ENCODE results near the gene ATP6V1B1.

ATP6V1B1 gene

DNA sequence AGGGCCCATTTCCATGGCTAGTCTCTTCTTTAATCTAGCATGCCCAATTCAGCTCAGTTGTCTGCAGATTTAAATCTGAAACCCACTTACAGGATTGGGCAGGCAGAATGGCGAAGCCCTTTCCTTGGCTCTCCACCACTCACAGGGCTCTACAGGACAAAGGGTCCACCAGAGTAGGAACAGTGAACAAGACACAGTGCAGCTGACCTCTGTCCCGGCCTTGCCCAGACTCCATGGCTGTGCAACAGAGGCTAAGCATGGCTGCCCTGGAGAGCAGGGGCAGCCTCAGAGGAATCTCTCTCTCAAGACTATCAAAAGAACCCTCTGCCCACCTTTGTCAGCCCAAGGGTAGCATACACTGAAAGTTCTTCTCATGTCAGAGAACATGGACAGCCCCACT is 9.7 kb upstream of the ATP6V1B1 start:
- DNase-seq (ENCODE audit: low read depth in 4 of 4, low spot score in 1 of 4): no peak

DNA sequence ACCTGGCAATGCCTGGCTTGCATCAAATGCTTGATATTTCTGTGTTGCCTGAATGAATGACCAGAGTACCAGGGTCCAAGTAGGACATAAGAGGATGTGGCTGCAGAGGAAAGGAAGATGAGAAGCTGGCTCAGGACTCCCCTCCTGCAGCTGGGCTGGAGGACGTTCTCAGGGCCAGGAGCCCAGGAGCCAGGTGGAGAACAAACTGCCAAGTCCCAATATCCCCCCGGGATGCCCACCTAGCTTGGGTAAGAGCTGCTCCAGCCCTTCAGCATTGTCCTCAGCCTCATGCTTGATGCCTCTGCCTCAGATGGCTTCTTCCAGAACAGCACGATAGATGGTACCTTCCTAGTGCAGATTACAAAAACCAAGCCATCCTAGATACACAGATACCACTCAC is 8.6 kb upstream of the ATP6V1B1 start:
- no peak for DNase-seq (ENCODE audit: low read depth in 4 of 4, low spot score in 1 of 4)

GRCh38 chr2:70927641-70928040 is 8.1 kb upstream of the ATP6V1B1 start:
- no peak for DNase-seq (ENCODE audit: low read depth in 4 of 4, low spot score in 1 of 4)

- no peak for DNase-seq (ENCODE audit: low read depth in 4 of 4, low spot score in 1 of 4)
These were observed 7.3 kb upstream of the ATP6V1B1 start for GRCh38 chr2:70928366-70928765.

DNA sequence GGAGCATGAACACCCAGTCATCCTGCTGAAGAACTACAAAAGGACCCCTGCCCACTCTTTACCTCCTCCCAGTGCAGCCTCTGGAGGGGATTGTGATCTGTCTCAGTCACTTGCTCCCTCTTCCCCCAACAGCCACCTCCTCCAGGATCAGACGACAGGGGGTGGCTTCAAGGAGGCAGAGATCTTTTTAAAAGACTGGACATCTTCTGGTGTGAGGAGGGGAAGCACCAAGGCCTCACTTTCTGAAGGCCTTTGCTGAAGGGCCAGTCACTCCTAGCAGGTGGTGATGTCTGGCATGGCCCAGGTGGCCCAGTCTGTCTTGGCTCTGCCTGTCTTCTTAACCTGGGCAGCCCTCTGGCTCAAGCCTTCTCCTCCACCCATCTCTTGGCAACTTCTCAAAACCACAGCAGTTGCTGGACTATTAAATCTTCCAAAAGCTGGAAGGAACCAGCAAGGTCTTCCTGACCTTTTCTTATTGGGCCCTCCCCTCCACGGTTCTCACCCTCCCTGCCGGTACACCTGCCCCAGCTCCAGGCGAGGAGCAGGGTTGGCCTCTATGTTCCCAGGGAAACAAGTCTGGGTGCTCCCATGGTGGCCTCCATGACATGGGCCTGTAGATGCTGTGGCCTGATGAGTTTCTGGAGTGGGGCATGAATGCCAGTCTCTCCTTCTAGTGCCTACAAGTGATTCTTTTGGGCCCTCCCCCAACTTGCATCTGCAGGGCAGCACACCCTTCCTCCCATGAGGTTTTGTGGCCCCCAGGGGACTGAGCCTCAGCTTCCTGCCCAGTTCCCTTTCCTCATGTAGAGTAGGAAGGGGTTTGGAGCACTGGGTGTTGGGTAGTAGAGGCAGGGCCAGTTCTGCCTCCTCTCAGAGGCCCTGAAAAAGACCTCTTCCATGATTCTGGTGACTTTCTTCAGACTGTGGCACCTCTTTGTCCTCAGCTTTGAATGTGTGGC is 5.0 kb upstream of the ATP6V1B1 start:
- no peak for DNase-seq (ENCODE audit: low read depth in 4 of 4, low spot score in 1 of 4)

GRCh38 chr2:70931376-70932000 is 4.2 kb upstream of the ATP6V1B1 start:
- DNase-seq (ENCODE audit: low read depth in 4 of 4, low spot score in 1 of 4): no peak

DNA sequence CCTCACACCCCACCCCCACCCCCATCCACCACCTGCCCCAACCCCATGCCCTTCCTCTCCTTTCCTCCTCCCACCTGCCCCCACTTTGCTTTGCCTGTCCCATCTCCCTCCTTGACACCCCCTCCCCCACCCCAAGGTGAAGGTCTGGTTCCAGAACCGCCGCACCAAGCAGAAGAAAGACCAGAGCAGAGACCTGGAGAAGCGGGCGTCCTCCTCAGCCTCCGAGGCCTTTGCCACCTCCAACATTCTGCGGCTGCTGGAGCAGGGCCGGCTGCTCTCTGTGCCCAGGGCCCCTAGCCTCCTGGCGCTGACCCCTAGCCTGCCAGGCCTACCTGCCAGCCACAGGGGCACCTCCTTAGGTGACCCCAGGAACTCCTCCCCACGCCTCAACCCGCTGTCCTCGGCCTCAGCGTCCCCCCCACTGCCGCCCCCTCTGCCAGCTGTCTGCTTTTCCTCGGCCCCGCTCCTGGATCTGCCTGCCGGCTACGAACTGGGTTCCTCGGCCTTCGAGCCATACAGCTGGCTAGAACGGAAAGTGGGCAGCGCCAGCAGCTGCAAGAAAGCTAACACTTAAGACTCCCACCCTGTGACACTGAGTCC is 3.0 kb upstream of the ATP6V1B1 start:
- no peak for DNase-seq (ENCODE audit: low read depth in 4 of 4, low spot score in 1 of 4)

DNA sequence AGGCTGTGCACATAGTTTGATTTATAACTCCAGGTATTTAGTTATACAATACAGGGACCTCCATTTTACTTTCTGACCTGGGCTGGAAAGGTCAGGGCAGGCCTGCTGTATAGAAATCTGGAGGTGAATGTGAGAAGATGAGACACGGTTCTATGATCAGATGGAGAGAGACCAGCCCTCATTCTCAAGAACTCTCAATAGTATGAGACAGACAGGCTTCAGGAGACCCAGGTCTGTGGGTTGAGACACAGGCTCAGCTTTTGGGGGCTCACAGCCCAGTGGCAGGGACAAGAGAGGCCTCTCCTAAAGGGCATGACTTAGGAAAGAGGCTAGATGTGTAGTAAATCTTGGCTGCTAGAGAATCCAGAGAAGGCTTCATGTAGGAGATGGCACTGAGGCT is 719 bp upstream of the ATP6V1B1 start:
- no peak for DNase-seq (ENCODE audit: low read depth in 4 of 4, low spot score in 1 of 4)

GRCh38 chr2:70936165-70936978 is 672 bp downstream of the ATP6V1B1 start:
- DNase-seq (ENCODE audit: low read depth in 4 of 4, low spot score in 1 of 4): no peak

- DNase-seq (ENCODE audit: low read depth in 4 of 4, low spot score in 1 of 4): no peak
These were observed 1.5 kb downstream of the ATP6V1B1 start for GRCh38 chr2:70936979-70937811.

DNA sequence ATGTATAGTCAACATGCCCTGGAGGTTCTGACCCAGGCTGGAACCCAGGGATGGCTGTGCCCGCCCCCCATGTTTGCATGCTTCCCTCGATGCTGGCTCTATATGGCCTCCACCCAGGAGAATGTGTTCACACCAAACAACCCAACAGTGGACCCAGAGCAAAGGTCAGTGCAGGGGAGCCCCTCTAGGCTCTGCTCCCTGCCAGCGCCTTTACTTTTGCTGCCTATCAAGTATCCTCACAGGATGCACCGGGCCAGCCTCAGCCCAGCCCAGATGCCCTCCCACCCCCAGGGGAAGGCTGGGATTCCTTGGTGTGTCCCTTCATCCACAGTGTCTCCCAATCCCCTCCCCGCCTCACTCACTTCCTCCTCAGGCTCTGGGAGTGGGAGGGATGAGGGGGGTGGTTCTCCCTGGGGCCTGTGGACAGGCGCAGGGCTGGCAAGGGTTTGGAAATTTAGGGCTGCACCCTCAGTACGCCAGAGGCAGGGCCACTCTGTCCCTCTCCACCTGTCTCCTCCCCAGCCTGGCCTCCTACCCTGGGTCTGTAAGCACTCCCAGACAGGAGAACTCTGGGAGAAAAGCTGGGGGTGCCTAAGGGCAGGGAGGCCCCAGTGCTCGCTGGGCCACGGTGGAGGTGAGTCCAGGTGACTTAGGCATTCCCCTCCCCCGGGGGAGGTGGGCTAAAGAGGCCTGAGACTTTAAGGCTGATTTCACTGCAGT is 2.3 kb downstream of the ATP6V1B1 start:
- DNase-seq (ENCODE audit: low read depth in 4 of 4, low spot score in 1 of 4): no peak

DNA sequence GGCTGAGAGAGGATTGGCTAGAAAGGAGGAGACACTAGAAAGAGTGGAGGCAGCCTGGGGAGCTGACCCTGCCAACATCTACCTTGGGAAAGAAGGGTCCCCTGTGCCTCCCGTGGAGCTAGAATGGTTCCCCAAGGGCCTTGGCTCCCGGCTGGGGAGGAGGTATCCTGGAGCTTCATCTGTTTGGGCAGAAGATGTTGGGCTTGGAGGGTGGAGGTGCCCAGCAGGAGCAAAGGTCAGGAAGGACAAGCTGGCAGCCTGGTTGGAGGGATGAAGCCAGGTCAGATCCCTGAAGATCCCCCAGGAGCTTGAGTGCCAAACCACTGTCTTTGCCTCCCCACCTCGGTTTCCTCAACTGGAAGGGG is 2.9 kb downstream of the ATP6V1B1 start:
- no peak for DNase-seq (ENCODE audit: low read depth in 4 of 4, low spot score in 1 of 4)

- DNase-seq (ENCODE audit: low read depth in 4 of 4, low spot score in 1 of 4): no peak
These were observed 3.5 kb downstream of the ATP6V1B1 start for GRCh38 chr2:70939001-70939838.

DNA sequence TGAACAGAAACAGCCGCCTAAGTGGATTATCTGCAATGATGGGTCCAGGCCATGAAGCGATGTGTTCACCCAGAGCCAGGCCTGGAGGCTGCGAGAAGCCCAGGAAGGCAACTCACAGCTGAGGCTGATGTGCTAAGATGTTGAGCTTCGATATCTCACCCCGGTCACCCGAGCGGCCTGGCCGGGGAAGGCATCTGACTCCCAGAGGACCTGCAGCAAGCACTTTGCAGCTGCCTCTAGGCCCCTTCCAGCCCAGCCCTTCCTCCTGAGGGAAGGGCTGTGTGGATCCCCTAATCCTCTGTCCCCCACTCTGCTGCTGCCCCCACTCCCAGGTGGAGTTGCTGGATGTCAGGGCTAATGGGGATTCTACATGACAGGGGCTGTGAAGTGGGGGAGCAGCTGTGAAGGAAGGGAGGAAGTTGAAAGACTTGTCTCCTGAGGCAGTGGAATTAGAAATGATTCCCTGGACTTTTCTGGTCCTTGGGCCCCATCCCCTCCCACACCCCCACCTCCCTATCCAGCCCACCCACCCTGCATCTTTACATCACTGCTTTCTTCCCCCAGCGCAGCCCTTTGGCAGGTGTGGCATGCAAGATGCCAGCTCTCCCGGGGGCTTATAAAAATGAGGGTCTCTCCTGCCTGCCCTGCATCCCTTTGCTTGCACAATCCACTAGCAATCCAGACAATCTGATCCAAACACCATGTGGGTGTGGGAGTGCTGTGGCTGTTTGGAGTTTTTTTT is 4.3 kb downstream of the ATP6V1B1 start:
- DNase-seq (ENCODE audit: low read depth in 4 of 4, low spot score in 1 of 4): no peak

DNA sequence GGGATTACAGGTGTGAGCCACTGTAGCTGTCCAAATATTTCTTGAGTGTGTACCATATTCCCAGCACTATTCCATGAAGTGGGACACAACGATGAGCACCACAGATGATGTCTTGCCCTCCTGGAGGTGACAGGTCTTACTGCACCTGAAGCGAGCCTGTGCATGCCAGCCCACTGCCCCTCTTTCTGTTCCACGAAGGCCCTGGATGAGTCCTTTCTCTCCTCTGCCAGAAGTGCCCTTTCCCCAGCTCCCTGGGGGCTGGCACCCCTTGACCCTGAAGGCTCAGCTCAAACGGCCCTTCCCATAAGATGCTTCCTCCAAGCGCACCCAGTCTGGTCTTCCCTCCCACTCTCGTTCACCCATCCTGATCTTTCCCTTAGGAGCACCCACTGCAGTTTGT is 5.5 kb downstream of the ATP6V1B1 start:
- DNase-seq (ENCODE audit: low read depth in 4 of 4, low spot score in 1 of 4): no peak

DNA sequence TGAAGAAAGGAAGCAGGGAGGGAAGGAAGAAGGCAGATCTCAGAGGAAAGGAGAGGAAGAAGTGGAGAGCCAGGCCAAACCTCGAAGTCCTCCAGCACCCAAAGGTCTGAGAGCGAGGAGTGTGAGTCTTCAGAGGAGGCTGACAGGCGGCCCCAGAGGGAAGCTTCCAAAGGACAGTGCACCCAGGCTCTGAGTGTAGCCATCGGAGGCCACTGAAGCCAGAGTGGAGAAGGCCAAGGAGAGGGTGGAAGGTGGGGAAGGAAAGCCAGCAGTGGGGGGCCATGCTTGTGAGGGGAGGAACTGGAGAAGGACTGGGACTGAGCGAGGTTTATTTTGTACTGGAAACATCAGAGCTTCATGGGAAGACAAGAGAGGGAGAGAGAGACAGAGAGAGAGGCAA is 6.0 kb downstream of the ATP6V1B1 start:
- no peak for DNase-seq (ENCODE audit: low read depth in 4 of 4, low spot score in 1 of 4)

GRCh38 chr2:70942396-70943204 is 6.9 kb downstream of the ATP6V1B1 start:
- DNase-seq (ENCODE audit: low read depth in 4 of 4, low spot score in 1 of 4): no peak
